Measurements from ENCODE around the gene RARRES1.
"Not testable (repeated sequence)": the region's sequence is repeated elsewhere in the genome, so short reads cannot be mapped to it uniquely, and the experiment has no call there.

The RARRES1 gene

DNA sequence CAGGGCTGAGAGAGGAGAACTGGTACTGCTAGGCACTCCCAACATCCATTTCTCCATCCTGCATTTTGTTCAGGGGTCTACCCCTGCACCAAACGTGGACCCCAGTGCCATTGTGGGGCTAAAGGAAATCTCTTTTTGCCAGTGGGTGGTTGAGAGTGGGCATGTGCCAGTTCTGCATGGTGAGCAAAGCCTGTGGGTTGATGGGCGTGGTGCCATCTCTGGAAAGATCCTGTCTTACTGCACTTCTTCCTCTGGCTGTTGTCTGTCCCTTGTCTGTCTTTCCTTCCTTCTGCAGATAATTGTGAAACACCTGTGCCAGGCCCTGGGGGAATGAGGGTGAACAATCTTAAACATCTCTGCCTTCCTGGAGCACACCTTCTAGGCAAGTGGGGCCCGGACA lies 1.4 kb upstream of the RARRES1 start:
- DNase-seq, result no peak

DNA sequence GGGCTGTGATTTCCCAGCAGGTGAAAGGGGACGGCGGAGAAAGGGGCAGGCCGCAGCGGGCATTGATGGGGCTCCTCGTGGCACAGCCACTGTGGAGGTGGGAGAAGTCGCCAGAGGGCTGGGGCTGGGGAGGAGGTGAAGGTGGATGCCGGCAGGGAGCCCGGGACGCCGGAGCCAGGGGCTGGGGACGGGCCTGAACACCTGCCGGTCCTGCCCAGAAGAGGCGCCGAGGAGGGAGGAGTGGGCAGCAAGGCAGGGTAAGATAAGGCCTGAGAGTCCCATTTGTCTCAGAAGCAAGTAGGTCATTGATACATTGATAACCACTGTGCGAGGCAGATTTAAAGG lies 571 bp upstream of the RARRES1 start:
- peak in 1 of 2 experiments; percentile 29 for DNase-seq

DNA sequence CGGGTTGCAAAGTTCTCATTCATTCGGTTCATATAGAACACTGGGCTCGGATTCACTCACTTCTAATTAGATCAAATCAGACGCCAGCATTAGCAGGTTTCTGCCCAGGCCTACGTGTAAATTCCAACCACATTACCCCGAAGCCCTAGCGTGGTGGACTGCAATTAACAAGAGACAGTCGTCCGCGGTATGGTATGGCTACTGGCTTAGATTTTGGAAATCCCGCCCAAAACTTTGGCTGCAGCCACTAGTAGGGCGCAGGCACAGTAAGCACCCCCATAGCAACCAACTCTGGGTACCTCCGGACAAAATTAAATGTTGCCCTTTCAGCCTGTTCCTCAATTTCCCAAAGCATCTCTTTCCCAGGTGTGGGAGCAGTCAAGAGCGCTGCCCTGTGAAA lies 771 bp downstream of the RARRES1 start:
- no peak for DNase-seq

DNA sequence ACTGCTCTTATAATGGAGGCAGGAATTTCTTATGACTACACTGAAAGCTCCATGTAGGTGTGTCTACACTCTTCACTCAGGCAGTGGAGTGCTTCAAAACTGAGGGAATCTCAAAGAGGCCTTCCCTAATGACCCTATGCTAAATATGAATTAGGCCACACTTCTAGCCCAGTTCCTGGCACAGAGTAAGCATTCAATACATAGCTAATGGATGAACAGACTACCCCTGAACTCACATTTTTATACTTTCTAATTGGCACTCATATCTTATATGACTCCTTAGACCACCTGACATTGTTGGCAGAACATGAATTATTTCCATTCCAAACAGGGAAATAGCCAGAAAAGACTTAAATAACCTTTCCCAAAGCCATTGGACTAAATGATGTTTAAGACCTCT lies 3.4 kb downstream of the RARRES1 start:
- no peak for DNase-seq

DNA sequence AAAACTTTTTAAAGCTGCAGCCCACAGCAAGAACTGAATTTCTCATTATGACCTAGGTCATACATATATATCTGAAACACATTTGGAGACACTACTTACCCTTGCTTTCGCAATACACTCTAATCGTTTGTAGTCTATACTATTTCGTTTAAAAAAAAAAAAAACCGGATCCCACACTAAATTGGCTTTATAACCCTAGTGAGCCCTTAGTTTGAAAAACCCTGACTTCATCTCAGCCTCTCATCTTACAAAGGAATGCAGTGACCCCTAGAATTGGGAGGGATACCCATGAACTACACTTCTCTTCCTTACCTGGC lies 4.2 kb downstream of the RARRES1 start:
- DNase-seq, result no peak

DNA sequence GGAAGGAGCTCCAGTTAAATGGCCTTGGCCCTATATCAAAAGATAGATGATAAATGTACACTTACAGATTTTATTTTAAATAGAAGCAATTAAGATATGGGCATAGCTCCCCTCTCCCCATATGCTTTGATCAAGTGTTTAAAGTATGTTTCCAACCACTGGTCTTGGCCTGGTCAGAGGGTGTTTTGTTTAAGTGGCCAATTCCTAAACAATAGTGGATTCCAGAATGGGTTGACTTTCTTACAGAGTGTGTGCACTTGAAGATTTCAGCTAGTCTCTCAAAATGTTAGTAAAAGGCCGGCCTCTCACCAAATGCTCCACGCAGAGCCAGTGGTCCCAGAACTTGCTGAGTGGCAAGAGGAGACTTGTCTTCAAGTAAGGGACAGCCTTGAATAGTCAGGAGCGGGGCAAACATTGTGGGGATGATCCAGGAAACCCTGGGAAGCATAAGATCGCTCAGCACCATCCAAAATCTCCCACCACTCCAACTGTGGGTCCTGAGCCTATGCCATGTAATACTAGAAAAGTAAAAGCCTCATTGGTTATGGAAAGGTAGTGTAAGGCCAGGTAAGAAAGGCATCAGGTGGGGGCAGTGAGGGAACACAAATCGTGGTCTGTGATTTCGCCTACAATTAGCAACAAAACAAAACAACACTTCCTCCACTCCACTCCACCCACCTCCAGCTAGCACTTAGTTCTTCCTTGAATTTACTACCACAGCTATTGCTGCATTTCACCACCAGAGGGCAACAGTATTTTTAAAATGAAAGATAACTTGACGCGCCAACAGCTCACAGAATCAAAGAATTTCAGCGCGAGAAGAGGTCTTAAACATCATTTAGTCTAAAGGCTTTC lies 4.8 kb downstream of the RARRES1 start:
- peak; percentile 51 to 77 for DNase-seq

- no peak for DNase-seq
These were observed 6.8 kb downstream of the RARRES1 start for GRCh38 chr3:158725348-158726011.

- DNase-seq, result no peak
These were observed 8.3 kb downstream of the RARRES1 start for GRCh38 chr3:158723991-158724390.

- DNase-seq, result no peak
These were observed 10.1 kb downstream of the RARRES1 start for GRCh38 chr3:158722108-158722507.

GRCh38 chr3:158718490-158719170 lies 13.6 kb downstream of the RARRES1 start:
- DNase-seq, result no peak

- DNase-seq, result no peak
These were observed 14.7 kb downstream of the RARRES1 start for GRCh38 chr3:158717576-158717975.

DNA sequence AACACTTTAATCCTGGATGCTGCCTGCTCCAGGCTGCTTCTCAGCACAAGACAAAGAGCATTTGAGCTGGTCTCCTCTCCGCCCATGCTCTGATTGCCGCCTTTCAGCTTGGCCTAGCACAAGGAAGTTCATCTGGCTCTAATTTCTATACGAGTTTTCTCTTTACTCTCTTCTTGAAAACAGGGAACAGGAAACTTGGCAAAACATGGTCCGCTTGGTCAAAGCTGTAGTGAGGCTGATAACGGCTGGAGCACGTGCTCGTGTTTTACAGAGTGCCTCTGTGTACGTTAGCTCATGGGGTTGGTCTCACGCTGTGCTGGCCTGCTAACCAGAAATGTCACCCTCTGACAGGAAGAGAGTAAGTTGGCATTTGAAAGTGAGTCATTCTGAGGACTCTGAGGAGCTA lies 19.2 kb downstream of the RARRES1 start:
- DNase-seq, result no peak

DNA sequence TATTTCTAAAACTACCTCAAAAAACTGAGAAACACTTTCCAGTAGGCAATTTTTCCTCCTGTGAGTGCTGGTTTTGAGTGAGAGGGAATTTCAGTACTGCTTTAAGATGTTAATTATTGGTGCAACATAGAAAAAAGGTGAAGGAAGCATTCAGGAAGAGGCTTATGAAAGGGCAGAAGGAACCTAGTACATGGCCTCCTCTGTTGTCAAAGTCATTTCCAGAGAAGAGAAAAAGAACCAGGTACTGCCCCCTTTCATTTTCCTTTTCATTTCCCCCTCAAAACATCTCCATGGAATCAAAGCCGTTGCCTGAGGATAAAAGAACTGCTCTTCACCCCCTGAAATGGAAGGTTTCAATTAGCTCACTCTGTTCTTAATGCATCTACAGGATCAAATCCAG lies 19.8 kb downstream of the RARRES1 start:
- DNase-seq, result no peak

GRCh38 chr3:158711886-158712285 lies 20.4 kb downstream of the RARRES1 start:
- no peak for DNase-seq

DNA sequence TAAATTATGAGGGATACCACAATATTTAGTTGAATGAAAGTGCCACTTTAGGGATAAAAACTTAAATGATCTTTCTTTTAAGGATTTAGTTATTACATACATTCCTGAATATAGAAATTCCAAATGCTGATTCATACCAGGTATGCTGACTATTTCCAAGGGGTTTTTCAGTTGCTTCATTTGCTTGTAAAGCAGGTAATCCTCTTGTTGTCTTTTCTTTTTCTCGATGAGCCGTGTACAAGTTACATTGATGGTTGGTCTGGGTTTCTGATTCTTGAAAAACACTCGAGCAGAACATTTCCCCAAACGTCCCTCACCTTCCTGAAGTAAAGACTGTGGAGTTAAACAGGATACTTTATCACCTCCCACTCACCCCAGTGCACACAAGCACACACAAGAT lies 21.7 kb downstream of the RARRES1 start:
- DNase-seq, result no peak

DNA sequence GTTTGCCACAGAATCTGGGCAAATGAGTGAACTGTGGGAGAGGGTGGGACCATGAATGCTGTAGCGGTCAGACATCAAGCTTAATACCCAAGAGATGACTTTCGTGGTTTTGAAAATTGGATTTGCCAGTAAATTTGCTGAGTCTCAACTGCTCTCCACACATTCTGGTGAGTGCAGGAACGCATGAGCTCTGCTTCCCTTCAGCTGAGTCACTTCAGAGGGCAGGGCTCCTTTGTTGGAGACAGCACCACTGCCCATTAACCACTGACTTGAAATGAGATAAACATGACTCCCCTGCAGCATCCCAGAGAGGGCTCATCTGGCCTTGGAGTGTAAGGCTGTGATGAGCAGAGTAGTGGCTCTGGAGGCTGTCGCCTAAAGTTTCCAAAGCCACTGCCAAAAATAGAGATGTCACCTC lies 22.6 kb downstream of the RARRES1 start:
- DNase-seq, result no peak

- no peak for DNase-seq
These were observed 28.7 kb downstream of the RARRES1 start for GRCh38 chr3:158703566-158703965.

GRCh38 chr3:158702815-158703481 lies 29.3 kb downstream of the RARRES1 start:
- DNase-seq, result no peak

DNA sequence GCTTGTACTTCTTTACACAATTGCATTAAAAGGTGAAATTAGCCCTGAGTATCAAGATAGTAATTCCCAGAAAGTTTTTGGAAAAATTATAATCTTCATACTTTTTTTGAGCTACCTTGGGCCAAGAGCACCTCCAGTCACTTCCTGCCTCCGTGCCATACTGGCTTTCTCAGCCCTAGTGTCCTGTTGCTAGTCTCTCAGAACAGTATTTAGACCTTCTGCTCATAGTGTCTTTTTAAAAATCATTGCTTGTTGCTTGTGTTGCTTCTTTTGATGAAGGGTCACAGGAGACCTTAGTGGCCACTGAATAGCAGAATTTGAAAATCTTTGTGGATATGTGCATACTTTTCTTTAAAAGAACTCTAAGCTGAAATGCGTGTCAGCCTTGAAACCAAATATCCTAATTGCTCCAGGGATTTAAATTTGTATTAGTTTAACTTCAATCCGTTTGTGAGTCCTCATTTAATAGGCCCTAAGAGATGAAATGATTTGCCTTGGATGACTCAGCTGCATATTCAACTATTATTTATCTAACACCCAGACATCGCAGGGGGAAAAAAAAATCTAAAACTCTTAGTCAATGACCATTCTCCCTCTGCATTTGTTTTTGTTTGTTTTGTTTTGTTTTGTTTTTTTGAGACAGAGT lies 30.7 kb downstream of the RARRES1 start:
- no peak for DNase-seq

DNA sequence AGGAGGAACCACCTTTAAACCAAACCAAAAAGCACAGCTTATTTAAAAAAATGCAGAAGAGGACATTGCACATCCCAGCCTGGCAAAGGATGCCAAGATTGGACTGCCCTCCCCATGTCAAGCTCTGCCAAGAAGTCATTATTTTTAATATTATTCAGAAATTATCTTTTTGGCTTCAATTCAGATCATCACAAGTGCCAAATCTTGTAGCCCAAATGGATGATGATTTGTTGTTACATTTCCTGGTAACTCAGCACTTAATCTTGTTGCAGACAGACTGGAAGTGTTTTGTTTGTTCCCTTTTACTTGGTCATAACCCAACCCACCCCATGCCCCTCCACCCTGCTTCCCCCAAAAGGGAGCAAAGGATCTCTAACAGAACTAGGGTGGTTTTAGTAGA lies 31.7 kb downstream of the RARRES1 start:
- DNase-seq, result no peak

DNA sequence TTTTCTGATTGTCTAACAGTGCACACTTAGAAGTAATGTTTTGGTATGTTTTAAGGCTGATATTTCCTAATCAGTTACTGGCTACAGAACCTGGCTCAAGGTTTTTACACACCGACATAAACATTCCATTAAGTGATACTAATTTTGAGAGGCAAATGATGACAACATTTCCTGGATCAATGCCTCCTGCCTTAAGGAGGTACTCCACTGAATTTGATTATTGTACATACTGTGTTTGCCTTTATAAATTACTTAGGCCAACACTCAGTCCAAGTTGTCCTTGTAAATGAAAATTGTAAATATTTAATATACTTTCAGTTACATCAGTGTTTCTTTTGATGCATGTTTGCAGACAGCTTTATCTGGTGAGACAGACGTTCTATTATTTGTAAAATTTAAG lies 35.6 kb downstream of the RARRES1 start:
- DNase-seq, result no peak

DNA sequence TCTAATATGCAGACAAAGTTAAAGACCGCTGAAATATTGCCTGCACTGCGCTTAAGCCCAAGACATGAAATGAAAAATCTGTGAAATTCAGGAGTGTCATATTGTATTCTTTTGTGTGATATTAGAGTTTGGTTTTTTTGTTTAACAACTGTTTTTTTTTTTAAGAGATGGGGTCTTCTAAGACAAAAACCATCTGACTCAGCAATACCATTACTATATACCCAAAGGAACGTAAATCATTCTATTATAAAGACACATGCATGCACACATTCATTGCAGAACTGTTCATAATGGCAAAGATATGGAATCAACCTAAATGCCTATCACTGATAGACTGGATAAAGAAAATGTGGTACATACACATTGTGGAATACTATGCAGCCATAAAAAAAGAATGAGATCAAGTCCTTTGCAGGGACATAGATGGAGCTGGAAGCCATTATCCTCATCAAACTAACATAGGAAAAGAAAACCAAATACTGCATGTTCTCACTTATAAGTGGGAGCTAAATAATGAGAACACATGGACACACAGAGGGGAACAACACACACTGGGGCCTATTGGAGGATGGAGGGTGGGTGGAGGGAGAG lies 38.3 kb downstream of the RARRES1 start:
- DNase-seq, result not testable (repeated sequence)

GRCh38 chr3:158685159-158685558 lies 47.1 kb downstream of the RARRES1 start:
- no peak for DNase-seq

All from NCI-H526 (cell line).